GM21515 (cell line): ENCODE measurements around the gene CA12.
"Not testable (repeated sequence)": the region's sequence is repeated elsewhere in the genome, so short reads cannot be mapped to it uniquely, and the experiment has no call there.

Source experiments
- ATAC-seq: cut with Tn5 transposase; IDR thresholded peaks from one replicate; pipeline ENCODE4 v1.9.1; 2021; ENCODE audit not compliant: unreplicated experiment

CA12 gene

DNA sequence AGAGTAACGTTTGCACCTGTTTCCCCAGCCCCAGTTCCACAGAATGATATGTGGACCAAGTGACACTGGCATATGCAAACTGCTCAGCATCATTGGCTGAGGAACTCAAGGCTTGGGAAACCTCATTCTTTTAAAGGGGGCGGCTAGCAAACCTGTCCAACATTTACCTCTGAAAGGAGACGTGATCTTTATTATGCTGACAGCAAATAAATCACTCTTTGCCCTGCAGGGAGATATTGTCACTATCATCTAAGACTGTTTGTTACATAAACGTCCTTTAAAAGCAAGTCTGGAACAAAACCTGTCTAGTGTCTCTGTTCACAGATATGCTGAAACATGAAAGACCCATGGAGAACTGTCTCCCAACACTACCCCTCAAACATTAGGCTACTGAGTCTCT is 21.5 kb downstream of the CA12 start:
- ATAC-seq, result no peak

DNA sequence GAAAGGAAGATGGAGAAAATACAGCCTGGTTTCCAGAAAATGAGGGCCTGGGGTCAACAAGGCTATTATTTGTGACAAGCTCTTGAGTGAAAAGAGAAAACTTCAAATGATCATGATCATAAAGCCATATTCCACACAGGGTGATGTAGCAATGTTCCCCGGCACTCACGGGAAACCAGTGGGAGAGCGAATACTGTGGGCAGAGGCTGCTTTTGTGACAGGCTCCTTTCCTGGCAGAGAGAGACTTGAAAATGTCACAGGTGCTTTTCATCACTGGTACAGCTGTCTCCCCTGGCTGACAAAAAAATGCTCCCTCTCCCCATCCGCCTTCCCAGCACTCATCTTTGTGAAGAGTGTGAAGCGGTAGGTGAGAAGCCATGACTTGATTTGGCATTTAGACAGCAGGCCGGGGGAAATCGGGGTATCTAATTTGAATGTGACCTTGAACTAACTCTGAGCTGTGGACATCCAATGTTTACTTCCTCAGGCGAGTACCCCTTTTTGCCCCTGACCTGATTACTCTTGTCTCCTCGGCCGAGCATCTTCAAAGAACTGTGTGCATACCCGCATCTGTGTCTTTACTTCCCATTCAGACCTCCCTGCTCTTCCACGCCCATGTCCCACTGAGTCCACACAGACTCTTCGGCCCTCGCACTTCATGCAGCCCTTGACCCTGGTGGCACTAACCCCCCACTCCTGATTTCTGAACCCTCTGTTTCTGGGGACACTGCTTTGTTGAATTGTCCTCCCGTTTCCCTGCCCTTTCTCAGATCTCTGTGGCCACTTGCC is 23.2 kb downstream of the CA12 start:
- ATAC-seq, result no peak

DNA sequence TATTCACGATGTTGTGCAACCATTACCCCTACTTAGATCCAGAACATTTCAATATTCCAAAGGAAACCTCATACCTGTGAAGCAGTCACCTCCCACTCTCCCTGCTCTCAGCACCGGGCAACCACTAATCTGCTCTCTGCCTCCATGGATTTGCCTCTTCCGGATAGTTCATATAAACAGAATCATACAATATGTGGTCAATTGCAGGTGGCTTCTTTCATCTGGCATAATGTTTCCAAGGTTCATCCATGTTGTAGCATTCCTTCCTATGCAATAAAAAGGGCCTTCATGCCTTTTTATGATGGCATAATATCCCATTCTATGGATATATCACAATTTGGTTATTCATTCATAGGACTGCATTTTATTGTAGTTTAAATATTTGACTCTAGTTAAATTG is 23.9 kb downstream of the CA12 start:
- ATAC-seq, result no peak

DNA sequence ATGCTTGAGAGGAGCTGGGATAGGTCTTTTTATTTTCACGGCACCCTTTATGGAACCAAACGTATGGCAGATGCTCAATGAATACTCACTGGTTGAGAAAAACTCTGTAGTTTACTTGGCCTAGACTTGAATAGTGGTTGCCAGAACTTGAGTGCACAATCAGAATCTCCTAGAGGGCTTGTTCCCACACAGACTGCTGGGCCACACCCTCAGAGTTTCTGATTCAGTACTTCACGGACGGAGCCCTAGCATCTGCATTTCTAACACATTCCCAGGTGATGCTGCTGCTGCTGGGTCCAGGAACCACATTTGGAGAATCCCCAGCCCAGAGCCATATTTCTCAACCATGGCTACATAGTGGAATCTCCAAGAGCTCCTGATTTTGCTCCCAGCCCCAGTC is 24.6 kb downstream of the CA12 start:
- no peak for ATAC-seq

DNA sequence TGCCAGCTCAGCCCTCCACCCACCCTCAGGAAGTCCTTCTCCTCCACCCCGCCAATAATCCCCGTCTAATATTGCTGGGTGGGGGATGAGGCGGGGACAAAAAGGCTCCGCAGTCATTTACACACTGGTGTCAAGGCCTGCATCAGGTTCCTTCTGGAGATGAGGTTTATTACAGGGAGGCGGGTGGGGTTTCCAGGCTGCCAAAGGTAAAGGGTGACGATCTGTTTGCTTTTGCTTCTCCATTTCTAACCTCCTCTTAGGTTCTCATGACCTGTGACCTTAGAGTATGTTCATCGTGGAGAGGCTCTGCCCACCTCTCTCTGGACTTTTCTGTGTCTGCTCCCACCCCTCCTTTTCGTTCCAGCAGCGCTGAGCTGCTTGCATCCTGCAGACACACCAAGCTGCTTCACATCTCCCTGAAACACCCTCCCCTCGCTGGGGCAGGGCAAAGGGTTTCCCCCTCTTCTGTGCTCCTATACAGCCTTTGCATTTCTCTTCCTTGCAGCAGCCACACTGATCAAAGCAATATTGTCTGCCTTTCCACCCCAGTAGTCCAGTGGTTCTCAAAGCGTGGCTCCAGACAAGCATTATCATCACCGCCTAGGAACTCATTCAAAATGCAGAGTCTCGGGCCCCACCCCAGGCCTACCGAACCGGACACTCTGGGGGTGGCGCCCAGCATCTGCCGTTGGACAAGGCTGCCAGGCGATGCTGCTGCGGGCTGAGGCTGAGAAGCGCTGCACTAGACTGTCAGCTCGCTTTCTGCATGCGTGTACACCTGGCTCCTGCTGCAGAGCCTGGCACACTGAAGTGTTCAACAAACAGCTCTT is 26.6 kb downstream of the CA12 start:
- no peak for ATAC-seq

DNA sequence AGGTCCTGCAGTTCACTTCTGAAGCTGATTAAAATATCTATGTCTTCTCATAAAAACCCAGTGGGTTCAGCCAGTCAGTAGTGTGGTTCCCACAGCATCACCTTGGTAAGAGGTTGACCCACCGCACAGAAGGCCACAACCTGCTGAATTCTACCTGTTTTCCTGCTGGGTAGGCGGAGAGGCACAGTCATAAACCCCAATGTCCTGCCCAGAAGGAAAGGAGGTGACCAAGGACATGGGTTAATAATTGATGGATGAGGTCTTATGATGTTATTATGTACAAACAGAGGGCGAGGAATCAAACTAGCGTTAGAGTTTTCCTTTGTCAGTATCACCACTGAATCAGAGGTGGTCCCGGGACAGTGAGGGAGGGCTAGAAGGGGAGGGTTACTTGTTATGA is 27.8 kb downstream of the CA12 start:
- no peak for ATAC-seq

DNA sequence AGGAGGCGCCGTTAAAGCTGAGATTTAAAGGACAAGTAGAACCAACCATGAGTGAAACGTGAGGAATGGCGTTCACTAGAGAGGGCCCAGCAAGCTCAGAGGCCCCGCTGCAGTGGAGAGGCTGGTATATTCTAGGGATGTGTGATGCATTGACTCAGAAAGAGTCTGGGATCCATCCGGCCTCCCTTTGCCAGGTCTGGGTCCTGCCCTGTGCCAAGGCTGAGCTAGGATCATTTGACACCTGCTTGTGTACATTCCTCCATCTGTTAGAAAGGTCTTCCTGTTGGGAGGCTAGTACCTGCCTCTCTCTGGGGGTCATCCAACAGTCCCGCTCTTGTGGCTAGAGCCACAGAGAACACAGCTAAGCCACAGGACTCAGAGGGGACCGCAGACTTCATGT is 28.4 kb downstream of the CA12 start:
- ATAC-seq, result no peak

DNA sequence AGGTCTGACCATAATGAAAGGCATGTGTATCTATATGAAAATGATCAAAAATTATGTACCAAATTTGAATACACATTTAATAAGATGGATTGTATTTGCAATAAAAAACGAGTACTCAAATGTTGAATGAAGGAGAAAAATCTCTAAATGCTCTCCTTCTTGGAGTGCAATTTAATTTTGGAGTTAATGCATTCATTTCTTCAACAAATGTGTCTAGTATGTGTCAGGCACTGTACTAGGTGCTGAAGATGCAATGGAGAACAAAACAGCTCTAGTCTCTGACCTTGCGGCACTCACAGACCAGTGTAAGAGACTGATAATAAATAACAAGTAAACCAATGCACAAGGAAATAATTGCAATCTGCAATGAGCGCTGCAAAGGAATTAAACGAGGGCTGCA is 28.8 kb downstream of the CA12 start:
- ATAC-seq, result no peak

DNA sequence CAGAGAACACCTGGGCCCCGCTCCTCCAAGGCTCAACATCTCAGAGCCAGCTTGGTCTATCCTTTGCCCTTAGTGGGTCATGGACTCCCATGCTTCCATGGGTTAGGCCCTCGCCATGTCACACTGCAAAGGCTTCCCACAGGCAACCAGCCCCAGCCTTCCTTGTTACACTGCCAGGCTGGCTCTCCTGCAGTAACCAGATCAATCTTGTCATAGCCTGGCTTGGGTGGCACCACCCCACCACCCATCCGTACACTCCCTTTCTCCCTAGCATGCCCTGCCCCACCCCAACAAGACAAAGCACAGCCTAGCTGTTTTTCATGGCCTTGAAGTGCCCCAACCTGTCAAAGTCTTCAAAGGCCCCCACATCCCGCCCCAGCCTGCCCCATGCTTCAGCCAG is 30.5 kb downstream of the CA12 start:
- no peak for ATAC-seq

DNA sequence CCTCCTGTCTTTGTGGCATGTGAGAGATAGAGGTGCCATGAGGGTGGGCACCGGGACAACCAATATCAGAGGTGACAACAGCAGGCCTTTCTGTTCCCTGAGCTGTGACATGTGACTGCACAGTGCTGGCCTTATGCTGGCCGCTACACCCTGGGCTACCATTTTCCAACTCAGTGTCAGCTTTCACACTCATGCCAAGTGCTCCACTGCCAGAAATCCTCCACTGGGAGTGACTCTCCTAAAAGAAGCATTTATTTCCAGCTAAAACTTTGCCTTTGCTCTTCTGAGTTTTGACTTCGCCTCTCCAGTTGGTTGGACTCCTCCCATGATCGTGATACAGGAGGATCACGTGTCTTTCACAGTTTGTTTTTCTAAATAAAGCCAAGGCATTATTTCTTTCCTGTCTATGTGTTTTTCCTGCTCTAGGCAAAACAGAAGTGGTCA is 31.4 kb downstream of the CA12 start:
- no peak for ATAC-seq

DNA sequence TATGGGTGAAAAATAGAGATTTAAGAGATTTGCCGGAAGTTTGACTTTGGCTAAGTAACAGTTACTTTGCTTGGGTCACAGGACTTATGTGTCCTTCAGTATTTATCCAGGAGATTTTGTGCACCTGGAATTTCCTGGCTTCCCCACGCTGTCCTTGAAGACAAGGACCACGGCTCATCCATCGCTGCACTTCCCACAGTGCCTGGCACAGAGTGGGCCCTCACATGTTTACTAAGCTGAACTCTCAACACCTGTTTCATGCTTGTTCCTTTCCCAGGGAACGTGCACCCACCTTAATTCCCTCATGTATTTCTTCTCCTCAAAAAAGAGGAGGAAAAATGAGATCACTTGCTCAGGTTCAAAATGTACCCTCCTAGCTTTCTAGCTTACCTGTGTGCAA is 32.0 kb downstream of the CA12 start:
- no peak for ATAC-seq

DNA sequence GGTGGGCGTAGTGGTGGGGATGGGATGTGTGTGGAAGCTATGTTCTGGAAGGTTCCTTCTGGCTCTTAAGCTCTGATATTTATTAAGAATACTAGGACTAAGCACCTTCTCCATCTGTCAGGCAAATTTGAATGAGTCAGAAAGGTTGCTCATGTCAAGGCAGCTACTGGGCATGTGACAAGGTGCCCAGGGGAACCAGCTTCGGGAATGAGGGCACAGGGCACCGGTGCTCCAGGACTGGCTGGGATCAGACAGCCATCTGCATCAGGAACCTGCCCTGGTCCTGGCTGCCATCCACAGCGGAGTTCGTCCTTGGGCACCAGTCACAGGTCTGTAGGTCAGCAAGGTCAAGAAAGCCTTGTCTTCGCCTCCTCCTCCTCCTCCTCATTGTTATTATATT is 32.5 kb downstream of the CA12 start:
- ATAC-seq, result no peak

DNA sequence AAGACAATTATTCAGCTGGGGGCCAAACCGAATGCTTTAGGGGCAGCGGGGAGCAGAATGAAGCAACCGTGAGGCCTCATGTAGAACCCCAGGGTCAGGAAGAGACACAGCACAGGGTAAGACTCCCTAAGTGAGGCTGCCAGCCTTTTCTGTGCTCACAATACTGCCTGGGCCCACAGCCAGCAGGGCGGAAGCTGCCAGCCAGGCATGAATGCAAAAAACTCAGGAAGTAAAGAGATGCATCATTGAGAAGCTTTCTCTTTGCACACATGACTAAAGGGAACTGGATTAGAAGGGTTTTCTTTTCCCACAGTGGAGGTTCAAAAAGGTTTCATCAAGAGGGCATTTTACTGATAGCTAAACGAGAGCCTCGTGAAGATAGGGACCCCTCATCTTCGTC is 33.3 kb downstream of the CA12 start:
- no peak for ATAC-seq

DNA sequence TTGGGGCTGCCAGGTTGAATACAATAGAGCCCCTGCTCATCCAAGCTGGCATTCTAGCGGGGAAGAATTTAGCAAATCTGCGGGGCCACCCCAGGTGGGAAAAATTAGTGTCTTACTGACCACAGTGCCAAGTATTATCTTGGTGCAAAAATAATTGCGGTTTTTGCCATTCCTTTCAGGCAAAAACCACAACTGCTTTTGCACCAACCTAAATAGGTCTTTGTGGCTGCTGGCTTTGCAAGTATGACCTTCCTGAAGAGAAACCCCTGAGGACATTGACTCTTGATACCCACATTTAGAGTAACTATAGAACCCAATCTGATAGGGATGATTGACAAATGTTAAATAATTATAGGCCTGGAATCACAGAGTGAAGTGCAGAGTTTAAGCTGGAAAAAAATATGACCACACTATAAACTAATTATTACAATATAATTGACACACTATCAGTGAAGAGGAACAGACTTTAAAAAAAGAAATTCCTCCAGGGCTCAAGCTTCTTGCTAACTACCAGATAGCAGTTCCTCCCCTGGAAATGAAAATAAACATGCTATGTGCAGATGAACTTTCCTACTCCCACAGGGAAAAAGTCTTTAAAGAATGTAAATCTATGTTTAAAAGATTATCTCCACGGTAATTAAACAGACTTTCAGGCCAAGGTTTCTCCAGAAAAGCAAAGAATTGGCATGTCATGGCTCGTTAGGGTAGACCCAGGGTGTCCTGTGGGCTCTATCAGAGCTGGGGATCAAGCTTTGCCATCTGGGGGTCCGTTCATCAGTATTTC is 34.4 kb downstream of the CA12 start:
- no peak for ATAC-seq

DNA sequence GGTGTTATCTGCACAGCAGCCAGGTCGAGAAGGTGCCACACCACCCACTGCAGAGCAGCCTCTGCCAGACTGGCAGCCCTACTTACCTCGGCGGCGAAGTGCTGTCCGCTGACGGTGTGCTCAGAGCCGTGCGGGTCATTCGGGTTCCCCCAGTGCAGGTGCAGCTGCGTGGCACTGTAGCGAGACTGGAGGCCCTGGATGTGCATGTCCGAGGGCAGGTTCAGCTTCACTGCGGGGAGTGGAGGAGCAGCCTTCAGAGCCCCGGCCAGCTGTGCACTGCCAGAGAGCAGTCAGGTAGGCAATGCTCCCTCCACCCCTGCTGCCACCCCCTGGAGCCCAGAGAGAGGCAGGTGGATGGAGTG is 36.3 kb downstream of the CA12 start:
- ATAC-seq, result no peak

DNA sequence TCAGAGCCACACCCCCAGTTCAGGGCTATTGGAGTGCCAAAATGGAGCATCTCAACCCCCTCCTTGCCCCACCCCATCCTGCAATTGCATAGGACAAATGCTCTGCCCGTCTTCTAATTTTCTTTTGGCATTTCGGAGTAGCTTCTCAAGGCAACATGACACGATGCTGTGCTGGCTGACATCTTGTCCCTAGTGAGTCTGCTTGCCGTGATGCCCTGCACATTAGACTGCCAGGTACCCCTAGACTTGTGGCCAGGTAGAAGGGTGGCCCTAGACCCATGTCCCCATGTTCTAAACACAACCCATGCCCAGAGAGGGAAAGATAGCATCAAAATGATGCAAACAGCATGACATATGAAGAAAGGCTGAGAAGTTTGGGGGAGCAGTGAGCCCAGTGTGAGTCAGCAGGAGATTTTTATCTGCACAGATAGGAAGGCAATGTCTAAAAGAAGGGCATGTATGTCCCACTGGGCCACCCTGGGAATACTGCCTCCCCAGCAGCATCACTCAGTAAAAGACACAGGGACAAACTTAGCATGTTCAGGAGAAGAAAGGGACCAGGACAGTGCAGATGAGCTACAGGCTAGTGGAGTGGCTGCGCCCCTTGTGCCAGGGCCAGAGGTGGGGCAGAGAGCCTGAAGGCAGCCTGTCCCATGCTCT is 36.8 kb downstream of the CA12 start:
- ATAC-seq, result no peak

DNA sequence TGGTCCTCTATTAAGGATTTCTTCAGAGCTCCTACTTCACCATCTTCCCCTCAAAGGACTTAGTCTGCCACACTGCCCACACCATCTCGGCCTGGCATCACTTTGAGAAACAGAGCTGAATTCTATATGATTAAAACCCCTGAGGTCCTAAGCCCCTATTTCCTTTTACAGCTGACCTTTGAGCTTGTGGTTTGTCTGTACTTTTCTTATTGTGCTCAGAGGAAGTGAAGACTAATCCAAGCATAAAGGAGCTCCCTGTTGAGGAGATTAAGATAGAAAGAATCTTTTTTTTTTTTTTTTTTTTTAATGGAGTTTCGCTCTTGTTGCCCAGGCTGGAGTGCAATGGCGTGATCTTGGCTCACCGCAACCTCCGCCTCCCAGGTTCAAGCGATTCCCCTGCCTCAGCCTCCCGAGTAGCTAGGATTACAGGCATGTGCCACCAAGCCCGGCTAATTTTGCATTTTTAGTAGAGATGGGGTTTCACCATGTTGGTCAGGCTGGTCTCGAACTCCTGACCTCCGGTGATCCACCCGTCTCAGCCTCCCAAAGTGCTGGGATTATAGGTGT is 38.6 kb downstream of the CA12 start:
- not testable (repeated sequence) for ATAC-seq

DNA sequence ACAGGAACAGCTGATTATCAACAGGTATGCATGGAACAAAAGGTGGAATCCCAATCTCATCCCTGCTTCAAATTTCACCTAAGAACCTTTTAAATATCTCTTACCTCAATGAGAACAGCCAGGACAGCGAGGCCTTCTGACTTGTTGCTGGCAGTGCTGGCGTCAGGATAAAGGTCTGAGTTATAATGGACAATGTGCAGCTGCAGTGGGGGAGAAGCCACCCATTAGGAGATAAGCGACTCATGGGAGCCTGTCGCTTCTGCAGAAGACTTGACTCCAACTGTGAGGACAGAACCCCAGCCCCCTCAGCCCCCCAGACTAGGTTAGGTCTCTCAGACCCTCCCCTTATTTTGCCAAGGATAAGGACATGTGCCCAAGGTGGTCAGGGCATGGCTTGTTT is 39.7 kb downstream of the CA12 start:
- no peak for ATAC-seq

DNA sequence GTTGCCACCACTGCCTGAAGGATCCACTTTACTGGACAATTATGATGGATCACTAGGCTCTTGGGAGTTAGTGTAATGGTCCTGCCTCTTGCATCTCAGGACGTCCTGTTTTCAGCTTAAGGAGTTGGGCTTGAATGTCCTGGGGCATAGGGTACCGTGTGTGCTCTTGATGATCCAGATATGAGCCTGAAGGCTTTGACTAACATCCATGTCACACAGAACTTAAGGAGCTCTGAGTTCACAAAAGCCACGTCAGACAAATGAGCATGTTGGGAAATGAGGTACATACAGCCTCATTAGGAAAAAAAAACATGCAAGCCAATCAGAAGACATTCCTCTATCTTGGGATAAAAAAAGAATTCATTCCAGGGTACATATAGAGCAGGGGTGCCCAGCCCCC is 40.8 kb downstream of the CA12 start:
- no peak for ATAC-seq

DNA sequence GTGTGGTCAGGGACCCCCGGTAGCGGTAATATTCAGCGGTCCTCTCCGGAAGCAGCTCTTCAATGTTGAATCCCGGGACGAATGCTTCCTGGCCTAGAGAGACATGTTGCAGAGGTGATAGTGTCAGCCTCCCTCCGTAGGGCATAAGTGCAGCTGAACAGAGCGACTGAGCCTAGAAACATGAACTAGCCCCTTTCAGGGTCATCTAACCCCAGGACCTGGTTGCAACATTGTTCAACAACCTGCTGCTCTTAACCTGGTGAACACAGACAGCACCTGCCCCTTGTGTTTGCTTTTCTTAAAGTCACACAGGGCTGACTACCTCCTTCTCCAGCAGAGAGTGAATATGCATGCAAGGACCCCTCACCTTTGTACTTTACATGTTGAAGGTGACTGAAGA is 41.3 kb downstream of the CA12 start:
- ATAC-seq, result no peak

DNA sequence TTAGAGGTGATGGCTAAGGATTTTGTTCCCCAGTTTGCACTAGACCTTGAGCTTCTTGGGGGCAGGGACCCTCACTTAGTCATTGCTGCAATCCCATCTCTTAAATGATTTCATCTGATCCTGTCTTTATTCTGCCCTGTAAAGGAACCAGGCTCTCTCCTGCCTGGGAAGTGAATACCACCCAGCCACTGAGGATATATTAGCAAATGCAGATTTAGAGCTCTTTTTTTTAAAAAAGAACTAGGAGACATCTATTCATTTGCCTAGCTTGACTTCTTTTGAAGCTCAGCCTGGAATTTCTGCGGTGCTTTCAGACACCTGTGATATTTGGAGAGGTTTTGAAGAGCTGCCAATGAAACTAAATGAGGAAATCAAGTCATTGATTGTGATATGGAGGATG is 41.8 kb downstream of the CA12 start:
- ATAC-seq, result no peak
